ENCODE measurements around the gene MS4A4A.

MS4A4A gene

GRCh38 chr11:60303661-60304060, 23.2 kb downstream of the MS4A4A start:
- DNase-seq, result no peak

- no peak for DNase-seq
Observed at GRCh38 chr11:60305906-60306619, 25.6 kb downstream of the MS4A4A start.

- DNase-seq, result no peak
Observed at GRCh38 chr11:60307507-60308195, 27.2 kb downstream of the MS4A4A start.

GRCh38 chr11:60310407-60310998, 30.0 kb downstream of the MS4A4A start:
- DNase-seq, result no peak

- DNase-seq, result no peak
Observed at GRCh38 chr11:60314635-60315321, 34.3 kb downstream of the MS4A4A start.

GRCh38 chr11:60315871-60316270, 35.4 kb downstream of the MS4A4A start:
- DNase-seq, result no peak

DNA sequence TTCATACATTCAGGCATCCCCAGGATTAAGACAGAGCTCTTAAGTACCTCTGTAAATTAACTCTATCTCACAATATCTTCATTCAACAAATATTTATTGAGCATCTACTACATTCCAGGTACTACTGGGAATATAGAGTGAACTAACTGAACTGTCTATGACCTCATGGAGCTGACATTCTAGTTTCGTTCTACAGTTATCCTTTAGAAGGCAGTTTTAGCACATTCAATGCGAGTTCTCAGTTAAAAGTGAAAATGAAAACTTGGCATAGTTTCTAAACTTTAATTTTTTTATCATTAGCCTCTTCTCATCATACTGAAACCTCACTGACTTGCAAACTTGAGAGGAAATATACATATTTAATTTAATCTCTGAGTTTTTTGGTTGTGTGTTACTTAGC, 35.9 kb downstream of the MS4A4A start:
- DNase-seq, result no peak

DNA sequence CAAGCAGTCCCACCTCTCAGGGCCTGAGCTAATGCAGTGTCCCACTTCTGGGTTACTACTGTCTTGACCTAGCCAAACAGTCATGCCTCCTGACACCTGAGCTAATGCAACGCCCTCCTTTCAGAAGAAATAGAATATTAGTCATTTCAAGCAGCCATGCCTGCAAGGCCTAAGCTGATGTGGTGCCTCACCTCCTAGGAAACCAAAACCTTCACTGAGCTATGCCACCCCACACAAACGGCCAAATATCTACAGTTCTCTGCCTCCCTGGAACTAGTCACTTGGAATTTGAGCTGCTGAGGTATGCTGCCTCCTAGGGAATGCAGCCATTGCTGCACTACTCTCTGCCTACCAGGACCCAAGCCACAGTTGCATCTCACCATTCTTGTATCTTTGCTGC, 38.3 kb downstream of the MS4A4A start:
- DNase-seq, result no peak

GRCh38 chr11:60321051-60321450, 40.6 kb downstream of the MS4A4A start:
- no peak for DNase-seq

DNA sequence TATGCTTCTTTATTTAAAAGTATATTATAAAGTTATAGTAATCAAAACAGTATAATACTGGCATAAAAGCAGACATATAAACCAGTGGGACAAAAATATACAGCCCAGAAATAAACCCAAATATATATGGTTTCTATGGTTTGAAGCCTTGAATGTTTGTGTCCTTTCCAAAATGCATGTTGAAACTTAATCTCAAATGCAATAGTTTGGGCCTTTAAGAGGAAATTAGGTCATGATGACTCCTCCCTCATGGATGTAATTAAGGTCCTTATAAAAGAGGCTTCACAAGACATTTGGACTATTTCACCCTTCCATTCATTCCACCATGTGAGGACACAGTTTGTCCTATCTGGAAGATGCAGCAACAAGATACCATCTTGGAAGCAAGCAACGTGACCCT, 46.5 kb downstream of the MS4A4A start, which contains the start of gene MS4A6E:
MS4A6E (plus strand) TSS at position 301 of the 400 bp plus-strand sequence. CDS start 7,641 bp downstream, outside the sequence.
- DNase-seq, result no peak

DNA sequence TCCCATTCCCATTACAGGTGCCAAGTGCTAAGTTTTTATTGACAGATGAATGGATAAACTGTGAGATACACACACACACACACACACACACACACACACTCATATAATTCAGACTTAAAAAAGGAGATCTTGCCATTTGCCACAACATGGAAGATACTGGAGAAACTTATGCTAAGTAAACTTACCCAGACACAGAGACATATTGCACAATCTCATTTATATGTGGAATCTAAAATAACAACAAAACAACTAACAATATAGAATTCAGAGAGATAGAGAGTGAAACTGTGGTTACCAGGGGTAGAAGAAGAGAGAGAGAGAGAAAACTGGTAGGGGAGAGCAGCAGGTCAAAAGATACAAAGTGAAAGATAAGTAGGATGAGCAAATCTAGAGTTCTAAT, 48.0 kb downstream of the MS4A4A start:
- DNase-seq, result no peak

GRCh38 chr11:60332846-60333245, 52.4 kb downstream of the MS4A4A start:
- DNase-seq, result no peak

DNA sequence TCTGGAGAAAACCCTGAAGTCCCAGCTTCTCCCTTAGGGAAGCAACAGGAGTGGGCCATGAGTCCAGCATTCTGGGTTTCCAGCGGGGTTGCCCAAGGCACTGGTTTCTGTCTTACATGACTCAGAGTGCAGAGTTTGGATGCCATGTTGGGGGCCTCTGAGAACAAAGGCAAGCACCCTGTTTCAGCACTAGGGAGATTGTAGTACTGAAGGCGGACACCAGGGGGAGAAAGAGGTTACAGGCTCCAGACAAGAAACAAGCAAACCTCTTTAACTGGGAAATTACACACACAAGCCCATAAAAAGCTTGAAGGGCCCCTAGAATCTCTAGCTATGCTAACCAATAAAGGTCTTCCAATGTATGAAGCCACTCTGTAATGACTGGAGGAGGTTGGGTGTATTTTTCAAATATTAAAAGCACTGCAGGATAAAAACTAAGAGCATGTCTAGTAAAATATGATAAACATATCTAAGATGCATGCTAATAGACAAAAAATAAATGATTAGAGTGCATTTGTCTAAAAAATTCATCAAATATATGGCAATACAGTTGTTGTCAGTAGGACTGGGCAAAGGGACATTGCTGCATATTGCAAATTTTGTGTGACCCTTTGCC, 53.6 kb downstream of the MS4A4A start:
- no peak for DNase-seq

DNA sequence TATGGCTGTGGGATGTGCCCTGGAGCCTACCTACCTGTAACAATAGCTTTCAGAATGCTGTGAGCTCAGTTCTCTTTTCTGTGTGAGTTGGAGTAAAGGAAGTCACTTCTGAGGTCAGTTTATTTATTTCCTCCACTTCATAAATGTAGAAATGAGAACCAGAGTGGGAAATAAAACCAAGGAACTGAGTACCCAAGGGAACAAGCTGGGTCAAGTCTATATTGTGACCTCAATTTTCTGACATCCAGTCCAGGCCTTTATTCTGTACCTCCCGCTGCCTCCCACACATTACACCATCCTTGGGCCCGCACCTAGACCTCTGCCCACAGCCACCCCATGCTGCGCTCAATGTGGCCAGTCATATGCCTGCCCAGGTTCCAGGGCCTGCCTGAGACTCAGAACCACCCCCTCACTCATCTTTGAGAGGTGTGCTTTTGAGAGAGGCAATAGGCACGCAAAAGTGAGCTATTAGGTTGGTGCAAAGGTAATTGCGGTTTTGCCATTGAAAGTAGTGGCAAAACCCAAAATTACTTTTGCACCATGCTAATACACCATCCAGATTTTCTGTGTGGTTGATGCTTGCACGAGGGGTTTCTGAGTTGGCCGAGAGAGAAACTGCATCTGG, 56.4 kb downstream of the MS4A4A start:
- no peak for DNase-seq

GRCh38 chr11:60338053-60338452, 57.6 kb downstream of the MS4A4A start:
- DNase-seq, result no peak

DNA sequence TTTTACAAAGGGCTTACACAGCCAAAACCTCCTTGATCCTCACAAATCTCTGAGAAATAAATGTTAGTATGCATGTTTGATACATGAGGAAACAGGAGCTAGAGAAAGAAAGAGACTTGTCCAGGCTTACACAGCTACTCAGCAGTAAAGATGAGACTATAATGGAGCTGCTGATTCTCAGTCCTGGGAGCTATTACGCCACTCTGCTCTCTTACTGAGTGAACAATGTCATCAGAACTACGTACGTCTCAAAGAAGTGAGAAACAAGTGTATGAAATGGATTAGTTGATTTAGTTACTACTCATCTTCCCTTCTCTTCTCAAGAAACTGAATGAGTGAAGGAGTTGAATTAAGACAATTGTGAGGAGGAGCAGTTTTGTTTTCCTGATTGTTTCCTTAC, 58.9 kb downstream of the MS4A4A start:
- DNase-seq, result no peak

DNA sequence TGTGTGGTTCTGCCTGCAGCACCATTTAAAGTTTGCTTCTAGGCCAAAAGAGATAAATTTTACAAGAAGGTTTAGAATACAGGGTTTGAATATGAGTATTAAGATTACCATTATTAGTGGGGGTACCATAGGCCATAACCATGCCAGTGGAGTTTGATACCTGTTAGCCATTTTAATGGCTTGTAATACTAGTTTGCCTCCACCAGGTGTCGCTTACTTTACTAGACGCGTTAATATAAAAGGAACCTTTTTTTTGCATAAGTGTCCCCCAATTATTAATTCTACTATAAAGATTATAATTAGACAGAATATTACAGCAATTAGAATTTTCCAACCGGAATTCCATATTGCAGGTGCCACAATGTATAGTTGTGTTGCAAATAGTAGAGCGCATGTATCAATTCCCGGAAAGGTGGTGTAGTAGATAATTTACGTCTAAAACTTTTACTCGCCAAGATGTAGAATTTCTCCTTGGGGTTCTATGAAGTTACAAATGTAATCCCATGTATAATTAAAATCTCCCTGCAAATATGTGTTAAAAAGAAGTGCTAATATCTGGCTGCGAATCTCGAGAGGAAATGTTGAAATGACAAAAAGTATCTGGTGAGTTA, 62.7 kb downstream of the MS4A4A start:
- no peak for DNase-seq

- no peak for DNase-seq
Observed at GRCh38 chr11:60344146-60344545, 63.7 kb downstream of the MS4A4A start.

GRCh38 chr11:60345489-60345888, 65.0 kb downstream of the MS4A4A start:
- DNase-seq, result no peak

- no peak for DNase-seq
Observed at GRCh38 chr11:60347084-60347797, 66.8 kb downstream of the MS4A4A start.

DNA sequence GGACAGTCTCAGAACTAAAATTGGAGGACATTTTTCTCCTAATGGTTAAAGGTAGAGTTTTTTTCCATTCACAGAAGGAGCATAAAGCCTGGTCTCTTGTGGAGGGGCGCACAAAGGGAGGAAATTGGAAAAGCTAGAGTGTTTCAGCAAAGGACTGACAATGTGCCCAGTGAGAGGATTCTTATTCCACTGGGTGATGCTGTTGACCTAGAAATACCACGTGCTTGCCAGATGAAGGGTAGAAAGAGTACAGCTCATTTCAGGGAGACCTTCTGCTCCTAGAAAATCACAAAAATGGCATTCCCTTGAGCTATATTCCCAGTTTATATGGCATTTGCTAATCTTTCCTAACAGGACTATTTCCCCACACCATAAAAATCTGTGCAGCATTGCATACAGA, 67.7 kb downstream of the MS4A4A start:
- no peak for DNase-seq

DNA sequence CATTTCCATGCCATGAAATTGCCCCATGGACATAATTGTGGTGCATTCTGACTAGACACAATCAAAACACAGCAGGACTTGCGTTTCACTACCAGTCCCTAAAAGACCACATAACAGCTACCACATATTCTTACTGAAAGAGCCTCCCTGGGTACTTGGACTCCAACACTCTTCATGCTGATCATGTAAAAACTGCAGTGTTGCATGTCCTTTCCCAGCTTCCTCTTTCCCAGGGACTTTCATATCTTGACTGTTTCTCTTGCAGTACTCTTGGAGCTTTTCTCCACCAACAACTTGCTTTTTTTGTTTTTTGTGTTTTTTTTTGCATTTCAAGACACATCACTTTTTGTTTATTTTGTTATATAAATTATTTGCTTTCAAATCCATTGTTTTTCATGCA, 69.5 kb downstream of the MS4A4A start:
- DNase-seq, result no peak

Measured in amniotic stem cell (primary cell).